Right lobe of liver (tissue), 6 donors: ENCODE results near the gene QSER1. TPM values are rescaled to one million over a fixed set of nuclear protein-coding genes. Genes with fewer than 3 reads are reported as not detected.

Experiments used
- ATAC-seq, 4 donors: fragments of 200-7000 bp; cut with Tn5 transposase; one replicate each; pipeline ENCODE4 v1.9.1; 2020; ENCODE audit warnings: mild to moderate bottlenecking in 4 of 4, moderate library complexity in 4 of 4
- DNase-seq, 3 donors: peaks; one replicate each; pipeline ENCODE4 v3.0.0-alpha.2; 2020
- H3K27ac ChIP-seq, 3 donors: fragments of 200-600 bp; one replicate each; pipeline ENCODE4 v1.8.0; 2022
- H3K27me3 ChIP-seq, 2 donors: fragments of 200-600 bp; one replicate each; pipeline ENCODE4 v1.8.0; 2022
- H3K36me3 ChIP-seq, 4 donors: fragments of 200-600 bp; sonication (generic) in 1 of 4; one replicate each; pipeline versions ENCODE4 v1.5.1 to v1.8.0; 2017 to 2022; ENCODE audit warnings: control low read depth in 1 of 4
- H3K4me1 ChIP-seq, 4 donors: fragments of 200-600 bp; sonication (generic) in 1 of 4; one replicate each; pipeline versions ENCODE4 v1.5.1 to v1.8.0; 2017 to 2022; ENCODE audit warnings: control low read depth in 1 of 4
- H3K4me3 ChIP-seq, 3 donors: fragments of 200-600 bp; one replicate each; pipeline ENCODE4 v1.8.0; 2022
- H3K9me3 ChIP-seq, 4 donors: fragments of 200-600 bp; sonication (generic) in 1 of 4; one replicate each; pipeline versions ENCODE4 v1.5.1 to v1.8.0; 2017 to 2022; ENCODE audit warnings: control low read depth in 1 of 4
- POLR2A ChIP-seq: fragments of 450-650 bp; IDR thresholded peaks from one replicate; pipeline ENCODE4 v1.6.1; 2017; ENCODE audit warnings: antibody characterized with exemption, mild to moderate bottlenecking
- WGBS: methylation state at CpG from one replicate; pipeline ENCODE4 v1.1.6; 2018; ENCODE audit warnings: low coverage, low lambda C conversion rate; ENCODE audit not compliant: insufficient coverage; ENCODE audit errors: missing lambda C conversion rate; 5-methylcytosine and 5-hydroxymethylcytosine counted together
- intact Hi-C, 2 donors: fragments of 100-400 bp; cut with DNase I; formaldehyde crosslinking; loops; one replicate each; pipeline versions ENCODE4 v1.11.2 to v1.14.1; 2022
- total RNA-seq, 6 experiments: library from RNA; depleted of rRNA in 2 of 6; stranded (reverse); fragments of >200 nt in 2 of 6; fragmentation: NEBNext Ultra II Directional in 3 of 6; extraction: Animal tissue kit (Norgen Biotek cat#: 25700) in 3 of 6; gene quantifications; one replicate each; pipeline versions ENCODE4 v1.1.0 to v1.2.4, GENCODE V29; 2016 to 2023
- TF ChIP-seq, protein P1 (sequence below), 4 donors: fragments of 200-600 bp in 3 of 4; fragments of 450-650 bp in 1 of 4; IDR thresholded peaks; one replicate each; pipeline versions ENCODE4 v1.5.1 to v1.8.0; 2016 to 2022; ENCODE audit warnings: antibody characterized with exemption in 4 of 4, mild to moderate bottlenecking in 2 of 4
- donor health status: DM: no; HTN: yes; CAD: no.
- donor health status: DM: no; HTN: no; CAD: no.
- donor health status: DM: no; HTN: no; CAD: no.
- donor health status: DM: no; HTN: yes; CAD: no.
- donor health status: DM: no; HTN: yes; CAD: no.

The QSER1 gene
- total RNA-seq, 6 experiments from 2014 or later, result 7.7 to 12.8 (median 11.0) TPM

DNA sequence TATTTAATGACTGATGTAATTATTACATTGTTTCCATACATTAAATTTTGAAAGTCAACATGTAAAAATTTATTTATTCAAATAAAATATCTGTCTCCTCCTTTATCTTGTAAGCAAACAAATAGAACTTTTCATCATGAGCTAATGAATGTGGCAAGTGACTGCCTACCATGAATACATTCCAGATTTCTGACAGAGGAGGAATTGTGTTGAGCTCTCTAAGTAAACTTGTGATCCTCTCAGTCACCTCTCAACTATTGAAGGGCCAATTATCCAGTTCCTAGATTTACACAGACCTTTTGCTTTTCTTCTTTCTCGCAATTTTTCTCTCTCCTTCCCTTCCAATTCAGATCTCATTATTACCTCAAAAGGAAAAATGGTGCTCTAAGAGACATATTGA, 41.4 kb upstream of the QSER1 start:
- intact Hi-C loops, result no loop called here
- TF ChIP-seq POLR2A, result no peak
- TF ChIP-seq, protein P1, sequence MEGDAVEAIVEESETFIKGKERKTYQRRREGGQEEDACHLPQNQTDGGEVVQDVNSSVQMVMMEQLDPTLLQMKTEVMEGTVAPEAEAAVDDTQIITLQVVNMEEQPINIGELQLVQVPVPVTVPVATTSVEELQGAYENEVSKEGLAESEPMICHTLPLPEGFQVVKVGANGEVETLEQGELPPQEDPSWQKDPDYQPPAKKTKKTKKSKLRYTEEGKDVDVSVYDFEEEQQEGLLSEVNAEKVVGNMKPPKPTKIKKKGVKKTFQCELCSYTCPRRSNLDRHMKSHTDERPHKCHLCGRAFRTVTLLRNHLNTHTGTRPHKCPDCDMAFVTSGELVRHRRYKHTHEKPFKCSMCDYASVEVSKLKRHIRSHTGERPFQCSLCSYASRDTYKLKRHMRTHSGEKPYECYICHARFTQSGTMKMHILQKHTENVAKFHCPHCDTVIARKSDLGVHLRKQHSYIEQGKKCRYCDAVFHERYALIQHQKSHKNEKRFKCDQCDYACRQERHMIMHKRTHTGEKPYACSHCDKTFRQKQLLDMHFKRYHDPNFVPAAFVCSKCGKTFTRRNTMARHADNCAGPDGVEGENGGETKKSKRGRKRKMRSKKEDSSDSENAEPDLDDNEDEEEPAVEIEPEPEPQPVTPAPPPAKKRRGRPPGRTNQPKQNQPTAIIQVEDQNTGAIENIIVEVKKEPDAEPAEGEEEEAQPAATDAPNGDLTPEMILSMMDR (IDR thresholded peaks at IDR 0.05), result no peak
- no peak for DNase-seq
- H3K27ac ChIP-seq, result no peak overlapping the region
- no peak overlapping the region for H3K4me3 ChIP-seq
- H3K9me3 ChIP-seq, result no peaks in the 10 kb centered on the region
- peaks cover 0 to 8% (median 0%) of the 10 kb centered on the region in 4 donors for H3K4me1 ChIP-seq
- no peak for ATAC-seq
- H3K27me3 ChIP-seq, result no peaks in the 10 kb centered on the region
- 100% methylated on average over 1 of the region's 1 CpG for WGBS
- no peaks in the 10 kb centered on the region for H3K36me3 ChIP-seq

DNA sequence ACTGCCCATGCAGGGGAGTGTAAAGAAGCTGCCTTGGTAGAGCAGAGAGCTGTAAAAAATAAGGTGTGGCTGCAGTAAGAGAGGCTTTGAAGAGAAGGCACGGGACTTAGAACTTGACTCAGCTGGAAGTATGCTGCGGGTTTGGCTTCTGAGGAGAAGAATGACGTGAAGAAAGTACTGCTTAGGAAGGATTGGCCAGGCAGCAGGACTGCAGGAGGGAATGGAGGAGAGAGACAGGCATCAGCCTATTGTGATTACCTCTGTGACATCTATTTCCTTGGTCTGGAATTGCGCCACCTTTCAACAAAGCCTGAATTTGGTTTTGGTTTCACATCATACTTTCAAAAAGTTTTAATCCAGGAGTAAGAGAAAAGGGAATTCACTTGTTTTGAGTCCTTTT, 40.4 kb upstream of the QSER1 start:
- peak in 2 of 4 donors; percentile 33 to 42 for ATAC-seq
- TF ChIP-seq, protein P1 (IDR thresholded peaks at IDR 0.05), result no peak
- TF ChIP-seq POLR2A, result no peak

GRCh38 chr11:32855601-32856000, 37.0 kb upstream of the QSER1 start:
- Histone ChIP-seq H3K27ac (no peak overlapping the region), H3K4me1 (peaks cover 0 to 8% (median 0%) of the 10 kb centered on the region in 4 donors), H3K27me3 (no peaks in the 10 kb centered on the region), H3K4me3 (no peak overlapping the region), H3K36me3 (no peaks in the 10 kb centered on the region), H3K9me3 (no peaks in the 10 kb centered on the region)
- DNase-seq, result no peak
- intact Hi-C loops, result no loop called here
- no peak for TF ChIP-seq POLR2A
- TF ChIP-seq, protein P1 (IDR thresholded peaks at IDR 0.05), result no peak
- 48% methylated on average over 2 of the region's 2 CpGs for WGBS
- ATAC-seq, result no peak

More for the DNA sequence above, 40.4 kb upstream of the QSER1 start:
- Histone ChIP-seq H3K4me1 (peaks cover 0 to 8% (median 0%) of the 10 kb centered on the region in 4 donors), H3K9me3 (no peaks in the 10 kb centered on the region), H3K27me3 (no peaks in the 10 kb centered on the region), H3K4me3 (no peak overlapping the region), H3K27ac (no peak overlapping the region), H3K36me3 (no peaks in the 10 kb centered on the region)
- 58% methylated on average over 4 of the region's 4 CpGs for WGBS
- intact Hi-C loops, result no loop called here
- DNase-seq, result no peak

DNA sequence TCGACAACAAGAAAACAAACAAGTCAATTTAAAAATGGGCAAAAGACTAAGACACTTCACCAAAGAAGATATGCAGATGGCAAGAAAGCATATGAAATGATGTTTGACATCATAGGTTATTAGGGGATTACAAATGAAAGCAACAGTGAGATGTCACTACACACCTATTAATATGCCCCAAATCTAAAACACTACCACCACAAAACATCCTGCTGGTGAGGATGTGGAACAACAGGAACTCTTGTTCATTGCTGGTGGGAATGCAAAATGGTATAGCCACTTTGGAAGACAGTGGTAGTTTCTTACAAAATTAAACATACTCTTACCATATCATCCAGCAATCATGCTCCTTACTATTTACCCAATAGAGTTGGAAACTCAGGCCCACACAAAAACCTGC, 33.9 kb upstream of the QSER1 start:
- peaks cover 0 to 22% (median 0%) of the 10 kb centered on the region in 4 donors for H3K4me1 ChIP-seq
- no peak overlapping the region for H3K4me3 ChIP-seq
- ATAC-seq (no peak), DNase-seq (no peak)
- no peak for TF ChIP-seq POLR2A
- TF ChIP-seq, protein P1 (IDR thresholded peaks at IDR 0.05), result no peak
- intact Hi-C loops, result no loop called here
- no peaks in the 10 kb centered on the region for H3K36me3 ChIP-seq
- no peaks in the 10 kb centered on the region for H3K27me3 ChIP-seq
- H3K27ac ChIP-seq, result no peak overlapping the region
- no peaks in the 10 kb centered on the region for H3K9me3 ChIP-seq
- WGBS, result 53% methylated on average over 1 of the region's 1 CpG
